Endometrium (tissue), 2 donors: ENCODE results near the gene CSGALNACT2.
"Not testable (repeated sequence)": the region's sequence is repeated elsewhere in the genome, so short reads cannot be mapped to it uniquely, and the experiment has no call there.

ENCODE experiments used
- FAIRE-seq: peaks from 2 replicates; lab custom pipeline; 2012; peaks lifted over from hg19 to GRCh38; lab: Jason Lieb, UNC
- donor health status: control.
- donor health status: control.

The CSGALNACT2 gene

GRCh38 chr10:43216931-43217562 lies 78.8 kb downstream of the CSGALNACT2 start:
- FAIRE-seq = no peak

DNA sequence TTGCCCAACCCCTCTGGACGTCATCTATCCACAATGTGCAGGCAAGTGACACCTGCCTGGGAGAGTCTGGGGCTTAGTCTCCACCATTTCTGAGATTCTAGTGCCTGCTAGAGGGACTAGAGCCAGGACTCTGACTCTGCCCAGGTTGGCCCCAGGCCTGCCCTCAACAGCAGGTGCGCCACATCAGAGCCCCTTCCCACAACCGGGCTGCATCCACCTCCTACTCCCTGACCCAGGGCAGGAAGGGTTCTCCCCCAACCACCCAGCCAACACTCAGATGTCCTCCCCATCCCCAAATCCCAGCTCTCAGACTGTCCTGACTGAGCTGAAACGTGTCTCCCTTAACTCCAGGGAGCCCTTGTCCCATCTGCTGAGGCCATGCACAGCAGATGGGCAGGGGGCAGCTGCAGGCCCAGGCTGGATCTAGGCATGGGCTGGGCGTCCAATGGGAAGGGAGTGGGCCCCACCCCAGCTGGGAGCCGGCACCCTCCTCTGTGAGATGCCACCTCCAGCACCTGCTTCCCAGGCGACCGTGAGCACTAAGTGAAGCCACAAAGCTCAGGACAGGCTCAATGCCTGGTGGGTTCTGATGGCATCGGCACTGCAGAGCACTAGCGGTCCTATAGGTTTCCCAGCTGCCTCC lies 79.4 kb downstream of the CSGALNACT2 start:
- no peak for FAIRE-seq

GRCh38 chr10:43218206-43218950 lies 80.1 kb downstream of the CSGALNACT2 start:
- no peak for FAIRE-seq

DNA sequence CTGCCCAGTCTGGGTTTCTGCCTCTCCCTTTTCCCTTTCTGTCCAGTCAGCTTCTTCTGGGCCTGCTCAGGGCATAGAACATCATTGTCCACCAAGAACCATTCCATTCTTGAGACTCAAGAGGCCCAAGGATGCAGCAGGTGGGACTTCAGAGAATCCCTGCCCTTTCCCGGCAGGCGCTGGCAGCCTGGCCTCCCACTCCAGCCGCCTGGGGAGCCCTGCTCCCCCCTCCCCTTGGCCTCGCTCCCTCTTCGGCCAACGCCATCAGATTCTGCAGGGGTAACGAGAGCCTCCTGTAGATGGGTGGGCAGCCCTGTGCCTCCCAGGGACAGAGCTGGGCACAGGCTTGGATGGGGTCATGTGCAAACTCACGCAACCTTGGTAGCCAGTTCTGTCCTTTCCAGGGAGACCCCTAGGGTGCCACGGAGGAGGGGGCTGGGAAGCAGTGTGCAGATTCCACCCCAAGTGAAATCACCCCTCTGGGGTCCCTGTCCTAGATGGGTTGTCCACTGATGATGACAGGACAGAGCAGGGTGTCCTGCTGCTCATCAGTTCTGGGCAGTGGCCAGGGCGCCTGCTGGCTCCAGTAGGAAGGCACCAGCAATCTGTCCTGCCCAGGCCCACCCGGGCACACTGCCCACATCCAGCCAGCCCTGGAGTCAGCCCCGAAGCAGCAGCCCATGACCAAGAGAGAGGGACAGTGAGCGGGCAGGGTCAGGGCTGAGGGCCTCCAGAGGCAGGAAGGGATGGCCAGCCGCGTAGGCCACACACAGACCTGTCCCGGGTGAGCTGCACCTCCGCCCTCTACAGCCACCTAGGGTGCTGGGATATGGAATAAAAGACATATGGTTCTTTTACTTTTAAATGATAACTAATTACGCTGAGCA lies 80.9 kb downstream of the CSGALNACT2 start:
- FAIRE-seq = no peak

DNA sequence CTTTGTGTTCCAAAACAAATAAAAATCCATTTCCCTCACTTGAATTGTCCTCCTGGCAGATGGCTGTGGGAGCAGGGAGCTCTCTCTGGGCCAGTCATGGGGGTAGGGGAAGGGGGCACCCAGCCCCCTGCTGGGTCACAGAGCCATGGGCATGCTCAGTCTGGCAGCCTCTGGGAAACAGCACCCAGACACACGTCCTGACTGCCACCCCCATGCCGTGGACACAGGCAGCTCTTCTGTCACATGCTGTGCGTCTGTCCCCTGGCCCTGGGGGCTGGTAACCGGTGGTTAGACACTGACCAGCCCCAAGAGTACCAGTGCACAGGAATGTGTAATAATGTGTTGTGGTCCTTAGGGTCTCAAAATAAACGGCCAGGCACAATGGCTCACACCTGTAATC lies 81.6 kb downstream of the CSGALNACT2 start:
- no peak for FAIRE-seq

- FAIRE-seq = not testable (repeated sequence)
Measured at GRCh38 chr10:43220251-43220650, 82.0 kb downstream of the CSGALNACT2 start.

- FAIRE-seq = no peak
Measured at GRCh38 chr10:43220657-43221418, 82.6 kb downstream of the CSGALNACT2 start.

DNA sequence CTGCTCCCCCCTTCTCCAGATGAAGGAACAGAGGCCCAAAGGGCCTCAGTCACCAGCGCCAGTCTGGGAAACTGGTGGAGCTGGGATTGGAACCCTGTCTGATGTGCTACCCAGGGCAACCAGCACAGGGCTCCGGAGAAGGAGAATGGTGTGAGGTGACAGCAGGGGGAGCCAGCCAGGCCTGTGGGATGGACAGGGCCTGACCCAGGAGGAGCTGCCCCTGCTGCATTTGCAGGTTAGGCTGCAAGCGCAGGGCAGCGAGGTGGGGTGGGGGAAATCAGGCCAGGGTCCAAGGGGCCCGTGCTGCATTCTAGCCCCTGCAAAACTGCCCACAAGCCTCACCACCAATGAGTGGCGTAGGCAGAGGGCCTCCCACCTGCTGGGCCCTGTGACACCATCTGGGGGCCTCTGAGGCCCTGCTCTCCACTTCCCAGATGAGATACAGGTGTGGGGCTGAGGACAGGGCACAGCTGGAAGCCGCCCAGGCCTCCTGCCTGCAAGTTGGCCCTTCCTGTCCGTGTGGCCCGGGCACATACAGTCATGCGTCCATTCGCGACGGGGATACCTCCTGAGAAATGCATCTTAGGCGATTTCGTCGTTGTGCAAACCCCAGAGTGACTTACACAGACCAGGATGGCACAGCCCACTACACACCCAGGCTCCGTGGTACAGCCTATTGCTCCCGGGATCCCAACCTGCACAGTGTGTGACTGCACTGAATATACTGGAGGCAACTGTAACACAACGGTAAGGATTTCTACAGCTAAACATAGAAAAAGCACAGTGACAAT lies 83.4 kb downstream of the CSGALNACT2 start:
- FAIRE-seq = no peak

DNA sequence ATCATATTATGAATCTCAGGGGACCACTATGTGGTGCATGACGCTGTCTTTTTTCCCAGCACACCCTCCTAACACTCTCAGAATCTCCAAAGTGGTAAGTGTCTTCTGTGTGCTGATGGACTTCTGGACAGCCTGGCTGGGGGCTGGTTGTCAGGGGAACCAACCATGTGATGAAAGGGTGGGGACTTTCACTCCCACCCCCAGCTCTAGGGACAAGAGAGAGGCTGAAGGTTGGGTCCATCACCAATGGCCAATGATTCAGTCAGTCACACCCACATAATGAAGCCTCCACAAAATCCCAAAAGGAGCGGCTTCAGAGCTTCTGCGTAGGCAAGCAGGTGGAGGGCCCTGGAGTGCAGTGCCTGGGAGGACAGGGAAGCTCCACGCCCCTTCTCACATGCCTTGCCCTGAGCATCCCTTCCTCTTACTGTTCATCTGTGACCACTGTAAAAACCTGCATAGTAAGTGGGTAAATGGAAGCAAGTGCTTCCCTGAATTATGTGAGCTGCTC lies 84.0 kb downstream of the CSGALNACT2 start:
- FAIRE-seq = no peak

DNA sequence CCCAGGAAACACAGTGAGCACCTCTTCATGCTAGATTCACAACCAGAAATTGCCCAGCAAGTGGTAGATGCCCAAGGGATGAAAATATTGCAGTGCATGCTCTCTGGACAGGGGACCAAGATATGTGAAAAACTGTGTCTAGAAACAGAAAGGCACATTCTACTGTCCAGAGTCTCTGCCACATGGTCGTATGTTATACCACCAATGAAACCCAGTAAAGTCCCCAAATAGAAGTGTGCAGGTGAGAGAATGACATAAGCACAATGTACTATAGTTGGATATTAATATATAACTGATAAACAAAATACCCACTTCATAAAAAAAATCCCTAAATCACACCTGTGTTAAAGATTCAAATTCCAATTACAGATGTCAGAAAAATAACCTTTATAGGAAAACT lies 84.8 kb downstream of the CSGALNACT2 start:
- FAIRE-seq = no peak

GRCh38 chr10:43224321-43224720 lies 86.1 kb downstream of the CSGALNACT2 start:
- FAIRE-seq = no peak

- no peak for FAIRE-seq
Measured at GRCh38 chr10:43225004-43225786, 87.0 kb downstream of the CSGALNACT2 start.

- no peak for FAIRE-seq
Measured at GRCh38 chr10:43225787-43226153, 87.5 kb downstream of the CSGALNACT2 start.

- FAIRE-seq = no peak
Measured at GRCh38 chr10:43226441-43226840, 88.2 kb downstream of the CSGALNACT2 start.

DNA sequence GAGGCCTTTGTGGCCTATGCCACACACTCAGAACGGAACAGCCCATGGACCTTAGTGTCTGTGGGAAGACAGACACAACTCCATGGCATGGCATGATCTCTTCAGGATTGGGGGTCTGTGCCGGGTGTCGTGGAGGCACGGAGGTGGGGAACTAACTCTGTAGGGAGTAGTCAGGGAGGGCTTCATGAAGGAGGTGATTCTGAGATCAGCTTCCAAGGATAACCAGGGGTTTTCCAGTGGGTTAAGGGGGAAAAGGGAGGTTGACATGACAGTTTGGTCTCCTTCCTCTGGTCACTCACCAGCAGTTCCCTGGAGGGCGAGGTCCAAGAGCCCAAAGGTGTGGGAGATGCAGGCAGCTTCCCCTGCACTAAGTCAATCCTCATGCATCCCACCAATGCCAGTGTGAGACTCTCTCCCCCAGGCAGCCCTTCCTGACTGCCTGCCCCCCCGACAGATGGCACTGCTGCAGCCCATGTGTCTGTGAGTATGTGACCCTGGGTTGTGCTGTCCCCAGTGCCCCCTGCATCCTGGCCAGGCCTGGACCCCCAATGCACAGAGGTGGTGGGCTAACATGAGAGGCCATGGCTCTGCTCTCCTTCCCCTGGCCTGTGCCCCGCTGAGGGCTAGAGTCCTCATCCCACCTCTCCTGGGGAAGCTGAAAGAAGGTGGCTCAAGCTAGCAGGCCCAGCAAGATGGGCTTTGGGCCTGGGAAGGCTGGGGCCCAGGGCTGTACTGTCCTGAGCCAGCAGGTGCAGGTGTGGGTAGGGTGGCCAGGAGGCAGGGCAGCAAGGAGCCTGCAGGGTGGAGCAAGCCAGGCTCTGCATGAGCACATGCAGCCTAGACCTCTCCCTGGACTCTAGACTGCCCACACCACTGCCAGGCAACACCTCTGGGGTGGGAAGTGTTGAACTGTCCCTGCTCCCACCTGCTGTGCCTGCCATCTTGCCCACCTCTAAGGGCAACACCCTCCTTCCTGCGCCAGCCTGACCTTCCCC lies 88.9 kb downstream of the CSGALNACT2 start:
- no peak for FAIRE-seq

DNA sequence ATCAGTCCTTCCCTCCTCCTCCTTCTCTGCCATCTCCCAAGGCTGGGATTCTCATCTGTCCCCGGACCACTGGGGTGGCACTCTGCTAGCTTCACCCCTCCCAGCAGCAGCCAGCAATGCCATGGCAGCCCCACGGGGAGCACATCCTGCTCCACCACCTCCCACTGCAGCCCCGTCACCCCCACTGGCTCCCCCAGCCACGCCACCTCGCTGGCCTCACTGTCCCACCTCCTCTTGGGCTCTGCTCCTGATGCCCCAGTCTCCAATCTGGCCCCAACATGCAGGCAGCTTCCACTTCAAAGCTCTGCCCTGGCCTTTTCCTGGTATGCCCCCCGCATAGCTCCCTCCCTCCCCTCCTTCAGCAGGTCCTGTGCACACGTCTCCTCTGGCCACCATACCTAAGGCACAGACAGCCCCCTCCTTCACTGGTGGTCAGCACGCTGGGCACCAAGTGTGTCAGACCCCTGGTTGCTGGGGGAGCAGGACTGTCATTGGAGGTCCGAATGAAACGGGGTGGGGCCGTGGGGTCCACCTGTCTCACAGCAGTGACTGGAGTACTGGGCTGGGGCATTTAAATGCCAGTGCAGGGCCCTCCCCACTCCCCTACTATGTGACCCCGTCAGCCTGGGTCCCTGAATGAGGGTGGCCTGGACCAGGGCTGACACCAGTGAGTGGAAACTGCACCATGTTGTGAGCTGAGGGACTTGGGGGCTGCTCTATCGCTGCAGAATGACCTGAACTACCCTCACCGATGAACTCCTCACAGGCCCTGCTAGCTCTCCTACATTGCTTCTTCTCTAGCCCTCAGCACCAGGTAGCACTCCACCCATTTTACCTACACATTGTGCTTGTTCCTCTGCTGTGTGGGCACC lies 89.9 kb downstream of the CSGALNACT2 start:
- no peak for FAIRE-seq

DNA sequence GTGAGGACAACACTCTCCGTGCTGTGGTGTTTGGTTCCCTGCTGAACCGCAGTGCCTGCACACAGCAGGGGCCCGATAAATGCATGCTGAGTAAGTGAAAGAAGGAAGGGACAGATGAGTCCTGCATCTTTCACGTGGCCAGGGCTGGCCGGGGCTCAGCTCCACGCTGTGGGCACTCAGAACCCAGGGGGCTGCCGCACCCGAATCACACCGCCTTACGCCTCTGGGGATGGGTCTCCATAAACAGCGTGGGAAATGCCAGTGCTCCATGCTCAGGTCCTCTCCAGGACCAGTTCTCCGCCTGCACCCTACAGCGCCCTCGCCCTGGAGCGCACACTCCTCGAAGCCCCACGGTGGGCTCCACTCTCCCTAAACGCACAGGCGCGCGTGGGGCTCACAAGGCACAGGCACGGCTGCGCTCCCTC lies 90.5 kb downstream of the CSGALNACT2 start:
- no peak for FAIRE-seq
